ENCODE data around the gene KCNK6.

Gene KCNK6

DNA sequence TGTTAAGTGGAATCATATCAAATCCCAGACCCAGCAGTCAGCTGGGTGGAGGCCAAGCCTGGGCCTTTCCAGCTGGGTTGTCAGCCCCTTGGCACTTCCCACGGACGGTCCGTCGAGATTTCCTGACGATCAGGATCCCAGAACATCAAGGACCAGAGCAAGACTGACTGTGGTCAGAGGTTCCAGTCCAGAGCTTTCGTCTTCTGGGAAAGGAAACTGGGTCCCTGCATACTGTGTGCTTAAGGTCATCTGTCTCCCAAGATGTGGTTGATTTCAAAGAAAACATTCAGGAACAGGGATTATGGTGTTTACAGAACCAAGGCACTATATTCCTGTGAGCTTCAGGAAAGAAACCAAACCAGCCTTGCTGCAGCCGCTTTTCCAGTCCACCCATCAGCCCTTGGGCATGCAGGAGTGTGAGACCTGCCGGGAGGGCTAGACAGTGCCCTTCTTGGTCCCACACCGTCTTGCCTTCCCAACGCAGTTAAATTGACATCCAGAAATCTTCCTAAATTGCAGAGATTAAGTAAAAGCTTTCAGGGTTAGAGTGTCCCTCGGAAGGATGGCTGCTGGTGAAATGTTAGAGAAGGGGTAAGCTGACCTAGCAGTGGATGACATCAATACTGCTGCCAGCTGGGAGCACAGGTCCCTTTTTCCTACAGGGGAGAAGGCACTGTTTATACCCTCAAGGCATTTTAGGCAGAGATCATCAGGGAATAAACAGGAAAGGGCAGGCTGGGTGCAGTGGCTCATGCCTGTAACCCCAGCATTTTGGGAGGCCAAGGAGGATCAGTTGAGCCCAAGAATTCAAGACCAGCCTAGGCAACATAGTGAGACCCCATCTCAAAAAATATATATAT, 20.6 kb upstream of the KCNK6 start:
- no peak for DNase-seq (ENCODE audit: low read depth)

DNA sequence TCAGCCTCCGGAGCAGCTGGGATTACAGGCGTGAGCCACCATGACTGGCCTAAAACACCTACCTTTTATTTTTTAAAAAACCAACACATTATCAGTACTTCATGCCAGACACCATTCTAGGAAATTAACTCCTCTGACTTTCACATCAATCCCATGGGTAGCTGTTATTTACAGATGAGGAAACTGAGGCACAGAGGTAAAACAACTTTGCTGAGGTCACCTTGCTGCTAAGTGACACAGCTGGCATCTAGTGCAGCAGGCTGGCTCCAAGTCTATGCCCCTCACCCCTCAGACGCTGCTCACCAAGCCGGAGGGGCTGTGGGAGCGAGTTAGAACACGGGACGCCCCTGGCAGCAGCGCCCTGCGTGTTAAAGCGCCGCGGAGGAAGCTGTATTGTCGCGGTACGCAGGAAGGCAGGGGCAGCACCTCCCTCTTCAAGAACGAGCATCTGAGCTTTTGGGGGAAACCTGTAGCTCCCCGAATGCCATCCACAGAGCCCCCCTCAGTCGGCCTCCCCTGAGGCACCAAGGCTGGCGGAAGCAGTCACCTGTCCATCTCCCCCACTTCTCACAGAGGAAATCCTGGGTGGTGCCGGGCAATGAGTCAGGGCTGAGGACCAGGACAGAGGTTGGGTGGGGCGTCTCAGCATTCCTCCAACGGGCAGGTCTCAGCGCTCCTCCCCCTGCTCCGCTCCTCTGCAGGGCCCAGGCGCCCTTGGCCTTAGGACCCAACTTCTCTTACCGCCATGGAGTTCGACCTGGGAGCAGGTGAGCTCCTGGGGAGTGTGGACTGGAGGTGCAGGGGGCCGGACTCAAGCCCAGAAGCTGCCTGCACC, 15.9 kb upstream of the KCNK6 start, which contains the start of gene C19orf33:
C19orf33 (plus strand) TSS at position 735 of the 835 bp plus-strand sequence; CDS start at position 746, 11 bp downstream.
- no peak for DNase-seq (ENCODE audit: low read depth)

DNA sequence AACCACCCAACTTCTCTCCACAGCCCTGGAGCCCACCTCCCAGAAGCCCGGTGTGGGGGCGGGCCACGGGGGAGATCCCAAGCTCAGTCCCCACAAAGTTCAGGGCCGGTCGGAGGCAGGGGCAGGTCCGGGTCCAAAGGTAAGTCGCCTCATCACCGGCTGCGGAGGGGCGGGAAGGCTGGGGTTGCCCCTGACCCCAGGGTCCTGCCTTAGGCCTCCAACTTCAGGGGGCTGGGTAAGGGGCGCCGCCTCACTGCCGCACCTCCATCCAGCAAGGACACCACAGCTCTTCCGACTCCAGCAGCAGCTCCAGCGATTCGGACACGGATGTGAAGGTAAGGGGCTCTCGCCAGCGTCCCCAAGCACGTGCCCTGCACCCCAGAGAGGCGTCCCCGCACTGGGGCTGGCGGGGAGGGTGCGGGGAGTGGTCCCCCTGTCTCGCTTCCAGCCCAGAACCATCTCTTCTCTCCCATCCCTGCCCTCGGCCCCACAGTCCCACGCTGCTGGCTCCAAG, 15.2 kb upstream of the KCNK6 start:
- no peak for DNase-seq (ENCODE audit: low read depth)

DNA sequence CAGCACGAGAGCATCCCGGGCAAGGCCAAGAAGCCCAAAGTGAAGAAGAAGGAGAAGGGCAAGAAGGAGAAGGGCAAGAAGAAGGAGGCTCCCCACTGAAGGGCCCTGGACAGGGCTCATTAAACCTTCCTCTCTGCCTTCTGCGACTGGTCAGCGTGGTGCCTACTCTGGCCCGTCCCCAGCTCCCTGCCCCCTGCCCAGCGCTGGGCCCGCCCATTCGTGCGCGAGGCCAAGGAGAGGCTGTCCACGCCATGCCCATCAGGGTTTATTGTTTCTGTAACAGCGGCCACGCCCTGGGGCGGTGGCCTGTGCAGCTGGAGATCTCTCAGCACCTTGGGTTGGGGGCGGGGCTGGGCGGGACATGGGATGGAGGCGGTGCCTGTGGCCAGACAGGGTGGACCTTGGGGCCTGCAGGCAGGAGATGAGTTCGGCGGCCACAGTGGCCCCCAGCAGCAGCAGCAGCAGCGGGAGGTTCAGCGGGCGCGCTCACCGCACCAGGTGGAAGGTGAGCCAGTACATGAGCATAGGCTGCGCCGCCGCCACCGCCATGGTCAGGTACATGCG, 14.7 kb upstream of the KCNK6 start:
- DNase-seq (ENCODE audit: low read depth): no peak

DNA sequence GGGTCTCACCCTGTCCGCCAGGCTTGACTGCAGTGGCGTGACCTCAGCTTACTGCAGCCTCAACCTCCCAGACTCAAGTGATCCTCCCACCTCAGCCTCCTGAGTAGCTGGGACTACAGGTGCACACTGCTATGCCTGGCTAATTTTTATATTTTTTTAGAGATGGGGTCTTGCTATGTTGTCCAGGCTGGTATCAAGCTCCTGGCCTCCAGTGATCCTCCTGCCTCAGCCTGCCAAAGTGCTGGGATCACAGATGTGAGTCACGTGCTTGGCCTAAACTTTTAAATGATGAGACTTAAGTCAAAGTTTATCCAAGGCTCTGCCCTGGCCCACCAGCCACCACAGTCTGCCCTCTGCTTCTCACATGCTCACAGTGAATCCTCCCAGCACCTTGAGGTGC, 13.4 kb upstream of the KCNK6 start:
- DNase-seq (ENCODE audit: low read depth): no peak

DNA sequence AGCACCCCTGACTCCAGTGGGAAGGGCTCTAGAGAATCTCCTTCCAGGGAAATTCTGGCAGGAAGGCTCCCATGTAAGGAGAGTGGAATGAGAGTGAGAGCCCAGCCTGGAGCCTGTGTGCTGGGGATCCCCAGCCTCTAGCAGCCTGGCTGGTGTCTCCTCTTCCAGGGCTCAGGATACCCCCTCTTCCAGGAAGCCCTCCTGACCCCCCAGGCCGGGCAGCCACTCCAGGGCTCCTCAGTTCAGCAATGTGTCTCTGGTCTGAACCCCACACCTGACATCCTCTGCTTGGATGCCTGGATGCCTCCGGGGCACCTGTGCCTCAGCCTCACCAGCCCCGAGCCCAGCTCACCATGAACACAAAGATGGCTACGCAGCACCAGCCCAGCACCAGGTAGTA, 12.6 kb upstream of the KCNK6 start:
- no peak for DNase-seq (ENCODE audit: low read depth)

DNA sequence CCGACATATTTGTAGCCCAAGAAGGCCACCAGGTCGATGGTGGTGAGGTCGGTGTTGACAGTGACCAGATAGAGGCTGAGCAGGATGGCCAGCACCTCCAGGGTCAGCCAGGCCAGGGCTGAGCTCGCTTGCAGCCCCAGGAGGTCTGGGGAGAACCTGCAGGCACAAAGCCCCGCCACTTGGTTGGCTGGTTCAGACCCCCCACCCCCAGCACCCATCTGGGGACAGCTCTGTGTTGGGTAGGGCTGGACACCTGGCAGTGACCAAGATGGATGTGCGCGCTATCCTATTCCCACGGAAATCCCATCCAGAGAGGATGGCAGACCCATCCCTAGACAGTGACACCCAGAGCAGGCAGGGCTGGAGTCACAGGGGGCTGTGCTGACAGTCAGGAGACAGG, 12.0 kb upstream of the KCNK6 start:
- no peak for DNase-seq (ENCODE audit: low read depth)

DNA sequence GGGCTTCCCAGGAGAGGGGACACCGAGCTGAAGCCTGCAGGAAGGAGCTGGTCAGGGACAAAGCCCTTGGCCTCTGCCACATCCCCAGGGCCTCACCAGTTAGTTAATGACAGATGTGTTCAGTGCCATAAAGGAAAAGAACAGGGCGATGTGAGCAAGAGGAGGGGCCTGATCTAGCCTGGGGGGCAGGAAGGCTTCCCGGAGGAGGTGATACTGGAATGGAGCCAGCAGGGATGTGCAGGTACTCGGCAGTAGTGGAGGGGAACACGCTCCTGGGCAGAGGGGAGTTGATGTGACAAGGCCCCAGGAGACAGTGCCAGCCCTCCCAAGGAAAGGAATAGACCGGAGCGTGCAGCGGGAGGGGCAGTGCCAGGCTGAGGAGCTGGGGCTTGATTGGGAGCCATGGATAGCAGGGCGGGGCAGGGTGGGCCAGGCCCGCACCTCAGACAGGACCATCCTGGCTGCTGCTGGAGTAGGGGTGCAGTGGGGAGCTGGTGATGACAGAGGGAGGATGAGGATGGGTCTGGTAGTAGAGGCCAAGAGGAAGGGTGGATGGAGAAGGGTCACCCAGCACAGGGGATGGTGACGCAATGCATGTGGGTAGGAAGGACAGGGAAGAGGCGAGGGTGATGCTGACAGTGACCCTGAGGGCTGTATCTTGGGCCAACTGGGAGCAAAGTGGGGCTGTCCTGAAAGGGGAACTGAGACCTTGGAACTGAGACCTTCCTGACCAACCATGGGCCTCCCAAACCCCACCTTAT, 11.5 kb upstream of the KCNK6 start:
- DNase-seq (ENCODE audit: low read depth): no peak

DNA sequence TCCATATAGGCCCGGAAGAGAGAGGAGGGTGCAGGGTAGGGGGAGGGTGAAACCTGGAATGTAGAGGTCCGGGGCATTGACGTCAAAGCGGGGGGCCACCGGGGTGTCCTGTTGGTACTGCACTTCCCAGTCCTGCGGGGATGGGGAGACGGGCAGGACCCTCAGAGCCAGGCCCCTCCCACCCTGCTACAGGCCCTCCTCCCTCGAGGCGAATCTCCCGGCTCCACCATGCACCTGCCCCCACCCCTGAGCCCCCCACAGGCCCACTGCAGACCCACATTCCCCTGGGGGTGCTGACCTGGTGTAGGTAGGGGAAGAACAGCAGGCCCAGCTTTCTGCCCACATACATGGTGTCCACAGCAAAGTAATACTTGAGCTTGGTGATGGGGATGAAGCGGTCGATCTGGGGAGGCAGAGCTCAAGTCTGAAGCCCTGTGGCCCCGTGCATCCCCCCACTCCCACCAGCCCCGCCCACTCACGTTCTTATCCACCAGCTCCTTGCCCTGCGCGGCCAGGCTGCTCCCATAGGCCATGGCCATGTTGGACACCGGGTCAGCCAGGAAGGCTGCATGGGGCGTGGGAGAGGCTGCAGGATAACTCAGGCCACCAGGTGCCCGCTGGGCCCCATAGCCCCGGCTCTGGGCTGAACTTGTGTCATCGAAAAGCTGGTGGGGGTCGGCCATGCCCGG, 10.6 kb upstream of the KCNK6 start:
- no peak for DNase-seq (ENCODE audit: low read depth)

DNA sequence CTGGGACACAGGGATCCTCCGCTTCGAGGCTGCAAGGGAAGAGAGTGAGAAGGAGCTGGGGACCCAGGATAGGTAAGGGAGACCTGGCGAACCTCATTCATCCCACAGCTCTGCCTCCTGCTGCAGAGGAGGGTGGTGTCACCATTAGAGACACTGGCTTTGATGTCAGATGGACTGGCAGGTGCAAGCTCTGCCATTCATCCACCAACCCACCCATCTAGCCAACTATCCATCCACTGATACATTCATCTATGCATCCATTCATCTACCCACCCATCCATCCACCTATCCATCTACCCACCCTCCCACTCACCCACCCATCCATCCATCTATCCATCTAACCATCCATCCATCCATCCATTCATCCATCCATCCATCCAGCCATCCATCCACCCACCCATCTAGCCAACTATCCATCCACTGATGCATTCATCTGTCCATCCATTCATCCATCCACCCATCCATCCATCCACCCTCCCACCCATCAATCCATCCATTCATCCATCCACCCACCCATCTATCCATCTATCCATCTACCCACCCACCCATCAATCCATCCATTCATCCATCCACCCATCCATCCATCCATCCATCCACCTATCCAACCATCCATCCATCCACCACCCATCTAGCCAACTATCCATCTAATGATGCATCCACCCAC, 9.9 kb upstream of the KCNK6 start:
- no peak for DNase-seq (ENCODE audit: low read depth)

DNA sequence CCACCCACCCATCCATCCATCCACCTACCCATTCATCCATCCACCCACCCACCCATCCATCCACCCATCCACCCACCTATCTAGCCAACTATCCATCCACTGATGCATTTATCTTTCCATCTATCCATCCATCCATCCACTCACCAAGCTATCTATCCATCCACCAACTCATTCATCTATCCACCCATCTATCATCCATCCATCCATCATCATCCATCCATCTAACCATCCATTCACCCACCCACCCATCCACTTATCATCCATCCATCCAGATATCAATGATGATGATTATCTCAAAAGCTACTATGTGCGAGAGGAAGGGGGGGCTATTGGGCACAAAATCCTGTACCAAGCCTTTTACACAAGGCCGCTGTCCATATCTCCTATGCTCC, 9.4 kb upstream of the KCNK6 start:
- DNase-seq (ENCODE audit: low read depth): no peak

DNA sequence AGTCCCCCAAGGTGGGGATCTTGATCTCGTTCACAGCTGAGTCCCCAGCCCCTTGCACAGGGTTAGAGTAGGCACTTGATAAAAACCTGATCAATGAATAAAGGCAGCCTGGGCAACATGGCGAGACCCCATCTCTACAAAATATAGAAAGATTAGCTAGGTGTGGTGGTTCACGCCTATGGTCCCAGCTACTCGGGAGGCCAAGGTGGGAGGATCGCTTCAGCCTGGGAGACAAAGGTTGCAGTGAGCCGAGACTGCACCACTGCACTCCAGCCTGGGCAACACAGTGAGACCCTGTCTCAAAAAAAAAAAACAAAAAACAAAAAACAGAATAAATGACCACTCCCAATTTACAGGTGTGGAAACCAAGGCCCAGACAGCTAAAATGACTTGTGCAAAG, 8.7 kb upstream of the KCNK6 start:
- DNase-seq (ENCODE audit: low read depth): no peak

DNA sequence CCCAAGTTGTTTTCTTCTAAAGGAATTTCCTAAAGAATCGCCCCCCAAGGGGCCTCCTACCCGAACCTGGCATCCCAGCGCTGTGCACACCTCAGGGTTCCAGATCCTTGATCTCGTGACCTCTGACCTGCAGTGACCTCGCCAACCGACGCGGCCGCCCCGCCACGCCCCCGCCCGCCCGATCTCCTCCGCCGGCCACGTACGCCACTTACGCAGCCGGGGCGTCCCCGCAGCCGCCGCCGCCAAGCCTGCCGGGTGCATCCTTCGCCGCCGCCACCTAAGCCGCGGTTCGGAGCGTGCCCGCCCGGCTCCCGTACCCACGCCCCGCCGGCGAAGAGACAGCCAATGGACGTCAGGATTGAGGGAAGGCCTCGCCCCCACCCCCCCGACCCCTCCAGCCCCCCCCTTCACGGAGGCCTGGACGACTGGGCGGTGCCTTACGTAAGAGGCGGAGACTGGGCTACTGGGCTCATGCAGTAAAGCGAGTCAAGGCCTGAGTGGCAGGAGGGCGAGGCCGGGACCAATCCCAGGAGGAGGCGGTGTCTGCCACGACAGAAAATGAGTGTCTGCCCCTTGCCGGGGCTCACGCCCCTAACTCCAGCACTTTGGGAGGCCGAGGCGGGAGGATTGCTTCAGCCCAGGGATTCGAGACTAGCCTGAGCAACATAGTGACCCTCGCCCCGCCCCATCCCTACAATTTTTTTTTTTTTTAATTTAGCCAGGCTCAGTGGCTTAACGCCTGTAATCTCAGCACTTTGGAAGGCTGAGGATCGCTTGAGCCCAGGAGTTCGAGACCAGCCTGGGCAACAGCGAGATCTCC, 3.8 kb upstream of the KCNK6 start, which contains the start of gene YIF1B:
YIF1B (minus strand) TSS at position 291 of the 820 bp plus-strand sequence; CDS start at position 261, 30 bp downstream.
- peak; percentile 93 for DNase-seq (ENCODE audit: low read depth)

DNA sequence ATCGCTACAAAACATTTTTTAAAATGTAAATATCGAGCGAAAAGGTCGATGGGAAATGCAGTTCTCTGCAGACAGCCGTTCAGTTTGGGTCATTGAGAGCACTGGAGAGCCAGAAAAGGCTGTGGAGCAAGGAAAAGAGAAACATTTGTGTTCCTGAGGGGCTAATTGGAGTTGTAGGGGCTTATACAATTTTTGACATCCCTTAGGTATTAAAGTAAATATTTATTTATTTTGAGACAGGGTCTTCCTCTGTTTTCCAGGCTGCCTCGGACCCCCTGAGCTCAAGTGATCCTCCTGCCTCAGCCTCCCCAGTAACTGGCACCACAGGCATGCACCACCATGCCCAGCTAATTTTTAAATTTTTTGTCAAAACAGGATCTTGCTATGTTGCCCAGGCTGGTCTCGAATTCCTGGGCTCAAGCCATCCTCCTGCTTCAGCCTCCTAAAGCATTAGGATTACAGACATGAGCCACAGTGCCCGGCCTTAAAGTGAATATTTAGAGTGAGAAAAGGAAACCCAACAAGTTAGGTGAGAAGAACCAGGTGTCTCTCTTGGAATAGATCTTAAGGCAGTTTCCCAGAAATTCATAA, 3.1 kb upstream of the KCNK6 start:
- no peak for DNase-seq (ENCODE audit: low read depth)

DNA sequence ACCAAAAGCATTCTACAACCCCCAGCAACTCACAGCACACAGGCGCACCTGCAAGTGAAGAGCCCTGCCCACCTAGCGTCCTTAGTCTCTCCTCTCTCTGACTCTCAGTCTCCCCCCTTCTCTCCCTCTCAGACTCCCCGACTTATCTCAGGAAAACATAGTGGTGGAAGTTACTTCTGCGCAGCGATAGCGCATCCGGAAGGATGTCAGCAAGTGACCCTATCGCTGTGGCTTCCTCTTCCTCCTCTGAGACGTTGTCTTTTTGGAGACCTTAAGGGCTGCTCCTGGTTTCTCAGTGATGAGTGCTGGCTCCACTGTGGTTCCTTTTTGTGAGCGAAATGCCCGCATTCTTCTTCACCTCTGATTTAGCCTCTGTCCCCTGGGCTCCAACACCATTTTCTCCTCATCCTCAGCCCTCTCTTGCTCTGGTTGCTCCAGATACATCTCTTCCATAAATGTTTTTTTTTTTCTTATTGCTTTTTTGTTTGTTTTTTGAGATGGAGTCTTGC, 2.5 kb upstream of the KCNK6 start:
- no peak for DNase-seq (ENCODE audit: low read depth)

DNA sequence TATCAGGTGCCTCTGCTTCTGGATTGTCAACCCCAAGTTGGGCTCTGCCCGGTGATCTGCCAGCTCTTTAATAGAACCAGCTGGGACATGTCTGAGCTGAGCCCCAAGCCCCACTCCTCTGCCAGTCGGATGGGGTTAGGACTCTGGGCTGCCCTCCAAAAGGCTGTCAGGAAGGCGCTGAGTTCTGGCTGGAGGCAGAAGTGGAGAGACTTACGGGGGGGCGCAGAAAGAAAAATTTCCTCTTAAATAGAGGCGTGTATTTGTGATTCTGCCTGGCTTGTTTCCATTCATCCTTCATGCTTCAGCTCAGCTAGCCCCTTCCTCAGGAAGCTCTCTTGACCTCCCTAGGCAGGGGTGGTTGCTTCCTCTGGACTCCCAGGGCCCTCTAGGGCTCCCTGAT, 985 bp upstream of the KCNK6 start:
- DNase-seq (ENCODE audit: low read depth): no peak

DNA sequence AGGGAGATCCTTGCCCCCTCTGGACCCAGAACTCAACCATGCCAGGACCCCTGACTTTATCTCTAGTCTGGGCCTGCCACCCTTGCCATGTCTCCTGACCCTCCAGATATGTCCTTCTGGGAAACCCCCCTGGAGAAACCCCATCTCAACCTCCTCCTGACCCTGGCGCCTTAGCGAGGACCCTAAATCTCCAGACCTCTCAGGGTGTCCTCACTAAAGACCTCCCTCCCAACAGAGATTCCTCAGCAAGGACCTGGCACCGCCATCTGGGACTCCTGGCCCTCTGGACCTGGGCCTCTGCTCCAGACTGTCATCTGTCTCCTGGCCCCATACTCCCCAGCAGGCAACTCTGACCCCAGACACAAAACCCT, 1.3 kb downstream of the KCNK6 start:
- DNase-seq (ENCODE audit: low read depth): no peak

DNA sequence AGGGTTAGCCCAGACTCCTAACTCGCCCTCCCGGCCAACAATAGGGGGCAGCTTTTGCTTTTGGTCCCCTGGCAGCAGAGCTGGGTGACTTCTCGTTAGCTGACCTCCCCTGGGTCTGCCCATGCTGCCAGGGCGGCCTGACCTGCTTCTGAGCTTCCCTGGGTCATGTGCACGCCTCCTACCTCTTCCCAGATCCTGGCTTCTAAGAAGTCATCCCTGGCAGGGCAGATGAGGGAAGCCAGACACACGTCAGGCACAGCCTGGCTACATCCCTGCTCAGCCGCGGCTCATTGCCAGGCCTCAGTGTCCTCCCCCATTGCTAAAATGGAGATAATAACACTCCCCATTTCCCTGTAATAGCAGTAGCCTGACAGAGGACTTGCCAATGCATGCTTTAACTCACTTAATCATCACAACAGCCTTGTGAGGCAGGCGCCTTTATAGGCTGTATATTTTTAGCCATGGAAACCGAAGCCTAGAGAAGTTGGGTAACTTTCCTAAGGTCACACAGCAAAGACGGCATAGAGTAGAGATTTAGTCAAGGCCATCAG, 2.1 kb downstream of the KCNK6 start:
- no peak for DNase-seq (ENCODE audit: low read depth)

DNA sequence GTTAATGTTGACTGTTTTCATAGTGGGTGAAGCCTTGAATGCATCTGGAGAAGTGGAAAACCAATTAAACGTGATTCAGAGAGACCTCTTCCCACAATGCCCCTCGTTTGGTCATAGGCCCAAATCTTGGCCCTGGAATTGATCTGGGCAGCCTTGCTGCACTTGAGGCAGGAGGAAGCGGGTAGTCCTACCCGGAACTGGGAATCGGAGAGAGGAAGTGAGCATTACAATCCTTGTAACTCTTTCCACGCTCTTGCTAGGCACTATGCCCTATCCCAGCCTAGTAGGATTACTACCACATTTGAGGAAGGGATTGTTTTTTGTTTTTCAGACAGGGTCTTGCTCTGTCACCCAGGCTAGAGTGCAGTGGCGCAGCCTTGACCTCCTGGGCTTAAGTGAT, 3.6 kb downstream of the KCNK6 start:
- DNase-seq (ENCODE audit: low read depth): no peak

Measured in stromal cell of bone marrow (primary cell).